ENCODE data around the gene ACP2.
A peak's percentile ranks its signal among the peaks of the same experiment; 100 is the strongest.

The ACP2 gene

GRCh38 chr11:47268448-47269001 is 19.9 kb upstream of the ACP2 start:
- no peak for DNase-seq

GRCh38 chr11:47267876-47268275 is 19.3 kb upstream of the ACP2 start:
- DNase-seq: no peak

DNA sequence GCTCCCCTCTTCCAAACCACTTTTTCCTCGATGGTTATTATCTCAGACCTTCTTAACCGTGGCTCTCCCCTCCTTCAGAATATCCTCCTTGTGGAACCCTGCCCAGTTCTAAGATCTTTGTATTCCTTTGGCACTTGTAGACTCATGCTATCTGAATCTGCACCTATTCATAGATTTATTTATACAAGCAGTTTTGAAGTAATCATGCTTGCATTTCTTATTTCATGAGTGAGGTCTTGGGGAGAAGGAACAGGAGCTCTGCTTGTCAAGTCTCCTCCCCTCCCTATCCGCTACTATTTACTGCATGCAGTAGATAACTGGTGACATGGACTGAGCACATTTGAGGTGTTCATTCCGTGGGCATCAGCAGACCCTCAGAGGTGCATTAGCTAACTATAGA is 15.9 kb upstream of the ACP2 start:
- DNase-seq: no peak

GRCh38 chr11:47264119-47264518 is 15.5 kb upstream of the ACP2 start:
- DNase-seq: no peak

GRCh38 chr11:47261291-47261800 is 12.7 kb upstream of the ACP2 start:
- DNase-seq: no peak

- DNase-seq: no peak
Observed at GRCh38 chr11:47260366-47260765, 11.8 kb upstream of the ACP2 start.

DNA sequence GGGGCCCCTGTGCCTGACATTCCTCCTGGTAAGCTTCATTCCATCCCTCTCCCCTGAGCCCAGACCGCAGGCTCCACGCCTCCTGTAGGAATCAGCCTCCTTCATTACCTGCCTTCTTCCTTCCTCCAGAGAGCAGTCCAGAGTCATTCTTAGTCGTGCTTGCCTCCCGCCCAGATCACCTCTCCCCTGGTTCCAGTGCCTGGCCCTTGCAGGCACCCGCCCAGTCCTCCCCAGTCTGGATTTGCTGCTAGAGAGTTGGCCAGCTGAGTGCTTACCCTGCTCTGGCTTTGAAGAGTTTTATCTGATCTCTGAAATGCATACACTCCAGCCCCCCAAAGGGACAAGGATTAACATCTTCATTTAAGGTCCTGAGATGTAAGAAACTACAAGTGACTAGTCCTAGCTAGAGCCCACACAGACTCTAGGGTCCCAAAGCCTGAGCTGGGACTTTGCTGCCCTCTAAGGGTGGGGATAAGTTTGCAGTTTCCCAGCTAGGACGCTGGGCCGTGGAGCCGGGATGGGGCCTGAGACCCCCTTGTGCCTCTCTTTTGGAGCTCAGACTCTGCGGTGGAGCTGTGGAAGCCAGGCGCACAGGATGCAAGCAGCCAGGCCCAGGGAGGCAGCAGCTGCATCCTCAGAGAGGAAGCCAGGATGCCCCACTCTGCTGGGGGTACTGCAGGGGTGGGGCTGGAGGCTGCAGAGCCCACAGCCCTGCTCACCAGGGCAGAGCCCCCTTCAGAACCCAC is 10.8 kb upstream of the ACP2 start:
- DNase-seq: peak; percentile 25 to 38

GRCh38 chr11:47258317-47258902 is 9.8 kb upstream of the ACP2 start:
- no peak for DNase-seq

GRCh38 chr11:47257517-47258316 is 9.1 kb upstream of the ACP2 start, which contains the start of gene NR1H3:
Gene NR1H3 (plus strand): TSS chr11:47257996. CDS start chr11:47259217, 1,221 bp downstream.
- DNase-seq: peak in 1 of 2 donors; percentile 19

- DNase-seq: no peak
Observed at GRCh38 chr11:47257177-47257516, 8.5 kb upstream of the ACP2 start.

- DNase-seq: no peak
Observed at GRCh38 chr11:47256374-47256773, 7.8 kb upstream of the ACP2 start.

DNA sequence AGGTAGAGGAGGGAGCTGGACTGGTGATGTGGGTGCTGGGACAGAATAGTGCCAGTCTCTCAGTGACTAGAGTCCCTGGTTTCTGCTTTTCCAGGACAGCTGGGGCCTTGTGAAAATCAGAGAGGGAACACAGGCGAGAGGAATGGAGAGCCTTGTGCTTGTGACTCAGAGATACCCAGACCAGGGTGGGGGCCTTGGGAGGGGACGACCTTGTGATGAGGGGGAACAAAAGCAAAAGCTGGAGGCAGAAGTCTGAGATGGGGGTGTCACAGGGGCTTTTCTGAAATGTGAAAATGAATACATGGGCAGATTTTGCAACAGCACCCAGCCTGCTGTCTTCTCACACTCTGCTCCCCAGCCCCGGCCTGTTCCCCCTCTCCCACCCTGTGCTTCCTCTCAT is 5.8 kb upstream of the ACP2 start:
- peak in 1 of 2 donors; percentile 13 for DNase-seq

- no peak for DNase-seq
Observed at GRCh38 chr11:47253660-47254059, 5.0 kb upstream of the ACP2 start.

DNA sequence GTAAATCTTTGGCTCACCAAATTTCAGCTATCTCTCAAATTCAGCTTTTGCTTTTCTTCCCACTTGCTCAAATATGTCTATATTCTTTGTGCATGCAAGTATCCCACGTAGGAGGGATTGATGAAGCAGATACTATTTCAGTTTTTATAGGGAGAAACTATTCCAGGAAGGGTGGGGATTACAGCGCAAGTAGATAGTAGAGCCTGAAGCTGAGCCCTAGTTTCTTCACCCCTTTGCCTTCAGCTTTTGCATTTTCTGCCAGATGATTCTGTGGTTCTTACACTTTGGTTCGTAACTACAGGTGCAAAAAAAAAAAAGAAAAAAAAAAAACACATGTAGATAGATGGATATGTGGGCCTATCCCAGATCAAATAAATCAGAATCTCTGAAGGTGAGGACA is 3.1 kb upstream of the ACP2 start:
- DNase-seq: no peak

DNA sequence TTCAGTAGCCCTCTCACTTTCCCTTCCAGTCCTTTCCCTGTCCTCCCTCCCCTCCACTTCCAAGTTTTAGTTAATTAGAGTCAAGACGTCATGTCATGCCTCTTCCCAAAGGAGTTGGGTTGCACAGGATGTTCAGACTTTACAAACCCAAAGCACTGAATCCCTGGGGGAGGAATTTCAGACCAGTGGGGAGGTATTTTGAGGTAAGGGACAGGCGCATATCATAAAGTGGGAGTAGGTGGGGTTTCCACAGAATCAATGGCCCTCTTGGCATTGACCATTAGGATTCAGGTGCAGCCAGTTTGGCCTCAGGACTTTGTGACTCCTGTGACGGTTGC is 733 bp upstream of the ACP2 start:
- DNase-seq: no peak

- no peak for DNase-seq
Observed at GRCh38 chr11:47248304-47248663, 330 bp downstream of the ACP2 start.

- no peak for DNase-seq
Observed at GRCh38 chr11:47247502-47247901, 1.1 kb downstream of the ACP2 start.

GRCh38 chr11:47245611-47246357 is 2.8 kb downstream of the ACP2 start:
- no peak for DNase-seq

- peak in 1 of 2 donors; percentile 30 for DNase-seq
Observed at GRCh38 chr11:47244448-47245350, 3.9 kb downstream of the ACP2 start.

DNA sequence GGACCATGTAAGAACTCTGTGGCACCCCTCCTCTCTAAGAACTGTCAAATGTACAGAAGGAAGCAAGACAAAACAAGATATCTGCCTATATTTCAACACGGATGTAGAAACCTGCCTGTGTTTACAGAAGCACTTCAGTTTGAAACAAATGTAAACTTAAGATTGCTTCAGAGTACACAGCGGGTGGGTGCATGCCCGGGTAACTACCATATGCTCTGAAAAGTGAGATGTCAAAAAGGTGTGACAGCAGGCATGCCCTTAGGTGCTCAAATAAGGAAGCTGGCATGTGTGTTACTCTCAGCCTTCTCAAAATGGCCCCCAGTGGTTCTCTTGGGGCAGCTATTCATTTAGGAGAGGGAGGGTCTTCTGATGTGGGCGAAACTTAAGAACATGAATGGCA is 5.2 kb downstream of the ACP2 start:
- no peak for DNase-seq

GRCh38 chr11:47242596-47243192 is 5.9 kb downstream of the ACP2 start:
- DNase-seq: no peak
